OCI-LY1 (cell line): ENCODE measurements around the gene SPRN.

ENCODE experiments used
- H2AFZ ChIP-seq: fragments of 200-600 bp; sonication (generic), shearing (Covaris generic); 2 replicates; pipeline ENCODE4 v1.6.0; 2014; ENCODE audit warnings: antibody characterized with exemption, mild to moderate bottlenecking, low read length
- H3F3A ChIP-seq: fragments of 200-600 bp; sonication (generic), shearing (Covaris generic); 2 replicates; pipeline ENCODE4 v1.6.0; 2014; ENCODE audit warnings: mild to moderate bottlenecking, antibody characterized with exemption, low read length, moderate library complexity; ENCODE audit not compliant: insufficient read depth
- H3K27ac ChIP-seq: fragments of 200-600 bp; sonication (generic); 2 replicates; pipeline ENCODE4 v1.5.1; 2014; ENCODE audit warnings: low read length, mixed run types, mild to moderate bottlenecking, low read depth; ENCODE audit not compliant: poor library complexity, severe bottlenecking
- H3K27me3 ChIP-seq: fragments of 200-600 bp; sonication (generic); 2 replicates; pipeline ENCODE4 v1.6.0; 2014; ENCODE audit warnings: antibody characterized with exemption, mild to moderate bottlenecking, low read length, moderate library complexity; ENCODE audit not compliant: insufficient read depth
- H3K36me3 ChIP-seq: fragments of 200-600 bp; sonication (generic); 2 replicates; pipeline ENCODE4 v1.6.1; 2014; ENCODE audit warnings: mild to moderate bottlenecking, antibody characterized with exemption, low read length, moderate library complexity, mixed read lengths; ENCODE audit not compliant: insufficient read depth
- H3K4me1 ChIP-seq: fragments of 200-600 bp; sonication (generic); 2 replicates; pipeline ENCODE4 v1.5.1; 2014; ENCODE audit warnings: mild to moderate bottlenecking, low read length, moderate library complexity; ENCODE audit not compliant: insufficient read depth, severe bottlenecking
- H3K4me2 ChIP-seq: fragments of 200-600 bp; sonication (generic), shearing (Covaris generic); 2 replicates; pipeline ENCODE4 v1.6.1; 2014; ENCODE audit warnings: low read length
- H3K4me3 ChIP-seq: fragments of 200-600 bp; sonication (generic); 2 replicates; pipeline ENCODE4 v1.5.1; 2014; ENCODE audit warnings: low read length, low read depth, mild to moderate bottlenecking, mixed read lengths; ENCODE audit not compliant: poor library complexity, severe bottlenecking
- H3K79me2 ChIP-seq: fragments of 200-600 bp; shearing (Covaris generic); 2 replicates; pipeline ENCODE4 v1.6.1; 2016; ENCODE audit warnings: mixed run types, low read length, mixed read lengths; ENCODE audit not compliant: insufficient read depth
- H3K9ac ChIP-seq: fragments of 200-600 bp; sonication (generic), shearing (Covaris generic); 2 replicates; pipeline ENCODE4 v1.6.1; 2014; ENCODE audit warnings: mild to moderate bottlenecking, low read length, mixed read lengths
- H3K9me2 ChIP-seq: fragments of 200-600 bp; sonication (generic), shearing (Covaris generic); 2 replicates; pipeline ENCODE4 v1.6.1; 2014; ENCODE audit warnings: low read depth, mild to moderate bottlenecking, low read length, mixed read lengths
- H3K9me3 ChIP-seq: fragments of 200-600 bp; shearing (Covaris generic); 2 replicates; pipeline ENCODE4 v1.6.1; 2014; ENCODE audit warnings: low read length, mixed read lengths
- H4K20me1 ChIP-seq: fragments of 200-600 bp; sonication (generic), shearing (Covaris generic); 2 replicates; pipeline ENCODE4 v1.6.0; 2016; ENCODE audit warnings: mild to moderate bottlenecking, low read length; ENCODE audit not compliant: insufficient read depth
- CTCF ChIP-seq: fragments of 200-600 bp; sonication (generic), shearing (Covaris generic); IDR thresholded peaks from 2 replicates; pipeline ENCODE4 v1.5.1; 2017; ENCODE audit warnings: mild to moderate bottlenecking, antibody characterized with exemption, low read length, moderate library complexity, mixed read lengths
- EZH2 ChIP-seq: fragments of 200-600 bp; sonication (generic), shearing (Covaris generic); IDR thresholded peaks from 2 replicates; pipeline ENCODE4 v1.8.0; 2017; ENCODE audit warnings: borderline replicate concordance, mixed run types, mild to moderate bottlenecking, antibody characterized with exemption, low read length, moderate library complexity, mixed read lengths

SPRN gene

GRCh38 chr10:133445751-133446708 is 21.6 kb upstream of the SPRN start:
- Histone ChIP-seq H3K9me3 (peaks cover 20% of the 10 kb centered on the region), H3K9ac (no peak overlapping the region), H3K27me3 (no peaks in the 10 kb centered on the region), H3K4me1 (no peaks in the 10 kb centered on the region), H2AFZ (no peak overlapping the region), H3K4me3 (no peak overlapping the region), H3K4me2 (no peak overlapping the region), H3K36me3 (no peaks in the 10 kb centered on the region), H4K20me1 (no peaks in the 10 kb centered on the region), H3F3A (no peaks in the 10 kb centered on the region), H3K27ac (no peak overlapping the region), H3K9me2 (no peaks in the 10 kb centered on the region), H3K79me2 (no peaks in the 10 kb centered on the region)
- TF ChIP-seq EZH2: no peak
- TF ChIP-seq CTCF: no peak

GRCh38 chr10:133445268-133445732 is 20.9 kb upstream of the SPRN start:
- H3F3A ChIP-seq: no peaks in the 10 kb centered on the region
- H3K79me2 ChIP-seq: no peaks in the 10 kb centered on the region
- H4K20me1 ChIP-seq: no peaks in the 10 kb centered on the region
- H3K9me3 ChIP-seq: peaks cover 20% of the 10 kb centered on the region
- H3K4me3 ChIP-seq: no peak overlapping the region
- no peak overlapping the region for H3K9ac ChIP-seq
- H3K27ac ChIP-seq: no peak overlapping the region
- H3K27me3 ChIP-seq: no peaks in the 10 kb centered on the region
- no peaks in the 10 kb centered on the region for H3K4me1 ChIP-seq
- no peaks in the 10 kb centered on the region for H3K36me3 ChIP-seq
- H3K4me2 ChIP-seq: no peak overlapping the region
- no peak overlapping the region for H2AFZ ChIP-seq
- H3K9me2 ChIP-seq: no peaks in the 10 kb centered on the region
- TF ChIP-seq EZH2: no peak
- no peak for TF ChIP-seq CTCF

GRCh38 chr10:133444342-133445267 is 20.2 kb upstream of the SPRN start:
- TF ChIP-seq EZH2: no peak
- no peak for TF ChIP-seq CTCF
- Histone ChIP-seq H4K20me1 (no peaks in the 10 kb centered on the region), H3K36me3 (no peaks in the 10 kb centered on the region), H3K4me1 (no peaks in the 10 kb centered on the region), H3K4me3 (no peak overlapping the region), H3K4me2 (no peak overlapping the region), H3K27ac (no peak overlapping the region), H3K9ac (no peak overlapping the region), H3F3A (no peaks in the 10 kb centered on the region), H3K79me2 (no peaks in the 10 kb centered on the region), H3K27me3 (no peaks in the 10 kb centered on the region), H3K9me2 (no peaks in the 10 kb centered on the region), H2AFZ (no peak overlapping the region), H3K9me3 (peaks cover 20% of the 10 kb centered on the region)
